PC-9 (cell line): ENCODE measurements around the gene MAGI3.

ENCODE experiments used
- CTCF ChIP-seq: fragments of 200-600 bp; sonication (generic); conservative IDR thresholded peaks from 2 replicates; pipeline ENCODE4 v1.6.1; 2017; ENCODE audit warnings: mixed run types, antibody characterized with exemption, mild to moderate bottlenecking, moderate library complexity
- EZH2 ChIP-seq: fragments of 200-600 bp; sonication (generic); IDR thresholded peaks from 2 replicates; pipeline ENCODE4 v1.8.0; 2017; ENCODE audit warnings: antibody characterized with exemption, low read depth

- no peak for TF ChIP-seq CTCF
- TF ChIP-seq EZH2, result no peak
Observed at GRCh38 chr1:113459279-113459678, 69.0 kb downstream of the MAGI3 start.
